Naive B cell (primary cell): Measurements from ENCODE around the gene COX20. TPM values are rescaled to one million over a fixed set of nuclear protein-coding genes. Genes with fewer than 3 reads are reported as not detected.

ENCODE experiments used
- ATAC-seq, 2 donors: fragments of 150-1000 bp; cut with Tn5 transposase; 2 replicates each; pipeline ENCODE4 v1.10.0; 2021; ENCODE audit warnings: low read depth in 2 of 2, mild to moderate bottlenecking in 2 of 2, moderate library complexity in 2 of 2
- DNase-seq: peaks from one replicate; pipeline ENCODE4 v3.0.0; 2022
- H3K27ac Mint-ChIP-seq, 6 donors: one replicate each; pipeline ENCODE4 v1.8.0; 2020 to 2022; ENCODE audit warnings: mild to moderate bottlenecking in 6 of 6, mixed read lengths in 6 of 6, moderate library complexity in 5 of 6, inconsistent platforms in 2 of 6
- H3K27me3 Mint-ChIP-seq, 3 donors: one replicate each; pipeline ENCODE4 v1.8.0; 2021 to 2022; ENCODE audit warnings: mixed read lengths in 3 of 3, mild to moderate bottlenecking in 1 of 3
- H3K36me3 Mint-ChIP-seq, 2 donors: one replicate each; pipeline ENCODE4 v1.8.0; 2020 to 2022; ENCODE audit warnings: mixed read lengths in 2 of 2, inconsistent platforms in 1 of 2, mild to moderate bottlenecking in 1 of 2
- H3K4me1 Mint-ChIP-seq, 3 donors: one replicate each; pipeline ENCODE4 v1.8.0; 2020 to 2022; ENCODE audit warnings: mixed read lengths in 3 of 3, inconsistent platforms in 1 of 3, mild to moderate bottlenecking in 1 of 3, moderate library complexity in 1 of 3
- H3K4me3 Mint-ChIP-seq, 8 donors: one replicate each; pipeline ENCODE4 v1.8.0; 2020 to 2022; ENCODE audit warnings: mild to moderate bottlenecking in 8 of 8, mixed read lengths in 8 of 8, moderate library complexity in 8 of 8, inconsistent platforms in 2 of 8
- H3K9me3 Mint-ChIP-seq, 7 donors: one replicate each; pipeline ENCODE4 v1.8.0; 2020 to 2022; ENCODE audit warnings: mixed read lengths in 7 of 7, mild to moderate bottlenecking in 5 of 7, inconsistent platforms in 2 of 7, moderate library complexity in 1 of 7
- polyA plus RNA-seq, 6 donors: library from polyadenylated mRNA; unstranded; fragments of 300-500 nt; fragmentation: Illumina TruSeq; gene quantifications; one replicate each; pipeline ENCODE4 v1.2.3, GENCODE V29; 2021; ENCODE audit warnings: low read depth in 6 of 6

The COX20 gene
- polyA plus RNA-seq, 6 donors from 2014 or later: 33.5 to 70.9 (median 49.7) TPM

- Mint-ChIP-seq H3K27me3 (no peaks in the 10 kb centered on the region), H3K36me3 (peaks cover 12% of the 10 kb centered on the region in 2 donors), H3K4me1 (peaks cover 29 to 50% (median 46%) of the 10 kb centered on the region in 3 donors), H3K9me3 (no peaks in the 10 kb centered on the region), H3K27ac (peak overlapping the region; percentile 97 to 100 (median 99)), H3K4me3 (peak overlapping the region; percentile 92 to 100 (median 98))
- peak; percentile 53 for DNase-seq
- ATAC-seq: peak; percentile 8 to 26
Observed at GRCh38 chr1:244833734-244834542, 1.5 kb upstream of the COX20 start.

DNA sequence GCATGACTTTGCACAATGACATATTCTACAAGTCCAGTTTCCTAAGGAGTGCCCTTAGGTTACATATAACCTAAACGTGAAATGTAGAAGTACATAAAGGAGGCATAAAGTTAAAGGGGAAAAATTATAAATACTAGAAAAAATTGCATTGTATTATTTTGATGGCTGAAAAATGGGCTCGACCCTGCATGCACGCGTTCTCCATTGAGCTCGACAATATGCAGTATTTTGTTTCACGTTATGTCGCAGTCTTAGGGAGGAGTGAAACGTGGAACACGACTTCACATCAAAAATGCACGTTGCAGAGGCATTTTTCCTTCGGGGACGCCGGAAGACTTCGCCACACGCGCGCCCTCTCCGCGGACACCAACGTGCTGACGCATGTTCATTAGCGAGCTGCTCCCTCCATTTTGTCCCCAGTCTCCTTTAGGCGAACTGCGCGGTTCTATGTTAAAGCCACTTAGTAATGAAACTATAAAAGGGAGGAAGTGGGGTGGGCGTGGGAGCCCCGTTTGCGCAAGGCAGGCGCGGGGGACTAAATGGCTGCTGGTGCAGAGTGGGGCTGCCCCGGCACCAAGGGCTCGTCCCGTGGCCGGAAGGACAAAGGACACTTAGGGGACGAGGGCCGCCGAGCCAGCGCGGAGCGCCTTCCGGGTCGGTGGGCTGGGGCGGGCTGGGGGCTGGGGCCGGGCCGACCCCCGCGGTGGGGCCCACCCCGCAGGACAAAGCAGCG is 749 bp upstream of the COX20 start:
- no peaks in the 10 kb centered on the region for H3K27me3 Mint-ChIP-seq
- no peaks in the 10 kb centered on the region for H3K9me3 Mint-ChIP-seq
- peak overlapping the region; percentile 92 to 100 (median 98) for H3K4me3 Mint-ChIP-seq
- peaks cover 31 to 55% (median 53%) of the 10 kb centered on the region in 3 donors for H3K4me1 Mint-ChIP-seq
- ATAC-seq (peak; percentile 77 to 79), DNase-seq (peak; percentile 94)
- H3K36me3 Mint-ChIP-seq: peaks cover 12 to 17% of the 10 kb centered on the region in 2 donors
- H3K27ac Mint-ChIP-seq: peak overlapping the region; percentile 97 to 100 (median 99)

DNA sequence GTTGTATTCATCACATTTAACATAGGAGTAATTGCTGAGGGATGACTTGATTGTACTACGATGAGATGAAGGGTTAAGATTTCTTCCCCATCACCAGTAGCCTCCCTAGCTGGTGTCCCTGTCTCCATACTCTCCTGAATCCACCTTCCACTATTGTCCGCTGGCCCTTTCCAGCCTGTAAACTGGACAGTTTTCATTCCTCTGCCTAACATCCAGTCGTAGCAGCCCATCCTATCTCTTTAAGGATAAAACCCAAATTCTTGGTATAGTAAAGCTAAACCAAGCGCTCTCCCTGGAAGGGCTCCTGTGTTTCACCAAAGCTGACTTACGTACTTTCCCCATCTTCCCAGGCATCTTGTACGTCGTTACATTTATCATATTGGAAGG is 670 bp downstream of the COX20 start:
- Mint-ChIP-seq H3K4me3 (peak overlapping the region; percentile 92 to 100 (median 98)), H3K27me3 (no peaks in the 10 kb centered on the region), H3K4me1 (peaks cover 32 to 64% (median 59%) of the 10 kb centered on the region in 3 donors), H3K9me3 (no peaks in the 10 kb centered on the region), H3K36me3 (peaks cover 12 to 18% of the 10 kb centered on the region in 2 donors), H3K27ac (peak overlapping the region; percentile 81 to 100 (median 98))
- no peak for DNase-seq
- ATAC-seq: no peak

- no peak for DNase-seq
- ATAC-seq: no peak
- H3K27ac Mint-ChIP-seq: peak overlapping the region; percentile 81 to 100 (median 98)
- H3K27me3 Mint-ChIP-seq: no peaks in the 10 kb centered on the region
- H3K36me3 Mint-ChIP-seq: peaks cover 12 to 18% of the 10 kb centered on the region in 2 donors
- peaks cover 32 to 61% (median 55%) of the 10 kb centered on the region in 3 donors for H3K4me1 Mint-ChIP-seq
- H3K4me3 Mint-ChIP-seq: peak overlapping the region; percentile 92 to 100 (median 98)
- H3K9me3 Mint-ChIP-seq: no peaks in the 10 kb centered on the region
Observed at GRCh38 chr1:244836584-244836983, 1.1 kb downstream of the COX20 start.

DNA sequence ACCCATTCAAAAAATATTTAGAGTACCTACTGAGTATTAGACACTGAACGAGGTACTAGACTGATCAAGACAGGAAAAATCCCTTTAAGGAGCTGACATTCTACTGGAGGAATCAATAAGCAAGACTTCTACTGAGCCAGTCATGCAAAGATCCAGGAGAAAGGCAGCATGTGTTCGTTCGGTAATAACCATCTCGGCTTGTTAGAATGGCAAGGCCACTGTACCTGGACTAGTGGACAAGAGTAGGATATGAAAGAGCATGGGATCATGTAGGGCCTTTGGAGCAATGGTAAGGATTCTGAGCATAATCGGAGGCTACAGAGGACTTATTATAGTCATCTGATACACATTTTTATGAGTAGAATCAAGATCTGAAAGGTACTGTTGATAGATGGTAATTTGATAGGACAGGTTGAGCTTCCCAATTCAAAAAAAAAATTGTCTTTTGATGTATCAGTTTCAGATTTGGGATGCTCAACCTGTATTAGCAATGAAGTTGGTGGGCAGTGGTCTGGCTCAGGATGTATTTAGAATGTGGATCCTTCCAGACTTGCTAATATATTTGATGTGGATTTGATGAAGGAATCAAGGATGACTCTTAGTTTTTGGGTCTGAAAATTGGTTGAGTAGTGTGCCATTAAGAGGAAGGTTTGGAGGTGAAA is 2.3 kb downstream of the COX20 start:
- H3K27me3 Mint-ChIP-seq: no peaks in the 10 kb centered on the region
- no peaks in the 10 kb centered on the region for H3K9me3 Mint-ChIP-seq
- peak overlapping the region in 4 of 8 donors; percentile 4 to 100 (median 36) for H3K4me3 Mint-ChIP-seq
- H3K27ac Mint-ChIP-seq: peak overlapping the region; percentile 27 to 100 (median 75)
- peaks cover 12 to 18% of the 10 kb centered on the region in 2 donors for H3K36me3 Mint-ChIP-seq
- DNase-seq (no peak), ATAC-seq (no peak)
- H3K4me1 Mint-ChIP-seq: peaks cover 32 to 61% (median 55%) of the 10 kb centered on the region in 3 donors

- Mint-ChIP-seq H3K27ac (peak overlapping the region in 5 of 6 donors; percentile 20 to 97 (median 40)), H3K36me3 (peaks cover 12 to 18% of the 10 kb centered on the region in 2 donors), H3K27me3 (no peaks in the 10 kb centered on the region), H3K4me3 (no peak overlapping the region), H3K9me3 (no peaks in the 10 kb centered on the region), H3K4me1 (peaks cover 27 to 53% (median 48%) of the 10 kb centered on the region in 3 donors)
- ATAC-seq: no peak
- DNase-seq: no peak
Observed at GRCh38 chr1:244839656-244840055, 4.2 kb downstream of the COX20 start.

GRCh38 chr1:244840219-244840794 is 4.8 kb downstream of the COX20 start:
- Mint-ChIP-seq H3K36me3 (peaks cover 16 to 18% of the 10 kb centered on the region in 2 donors), H3K27ac (peak overlapping the region; percentile 18 to 97 (median 62)), H3K4me1 (peaks cover 27 to 52% (median 48%) of the 10 kb centered on the region in 3 donors), H3K27me3 (no peaks in the 10 kb centered on the region), H3K4me3 (no peak overlapping the region), H3K9me3 (no peaks in the 10 kb centered on the region)
- DNase-seq: no peak
- ATAC-seq: no peak

DNA sequence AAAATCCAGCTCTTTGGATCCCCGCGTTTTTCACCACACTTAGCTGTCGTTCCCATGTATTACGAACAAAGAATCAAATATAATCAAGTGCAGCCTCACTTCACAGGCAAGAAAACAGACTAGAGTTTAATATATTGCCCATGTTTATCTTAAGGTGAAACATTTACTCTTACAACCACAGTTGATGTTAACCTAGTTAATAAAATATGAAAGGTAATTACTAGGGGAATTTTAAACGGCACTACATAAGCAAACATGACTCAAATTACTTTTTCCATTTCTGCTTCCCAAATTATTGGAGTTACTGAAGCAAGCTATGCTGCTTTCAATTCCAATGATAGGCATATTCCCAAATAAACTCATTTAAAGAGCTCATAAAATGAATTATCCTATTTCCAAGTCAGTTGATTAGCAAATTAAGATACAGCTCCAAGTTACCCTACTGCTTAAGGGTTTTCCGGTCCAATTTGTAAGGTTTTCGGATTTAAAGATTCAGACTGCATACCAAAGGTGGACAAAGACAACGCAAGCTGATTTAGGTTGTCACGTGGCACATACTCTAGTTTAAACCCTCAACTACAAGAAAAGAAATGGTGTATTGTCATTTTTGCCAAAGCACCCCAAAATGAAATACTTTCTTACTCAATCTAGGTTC is 5.9 kb downstream of the COX20 start:
- Mint-ChIP-seq H3K36me3 (peaks cover 20 to 27% of the 10 kb centered on the region in 2 donors), H3K27ac (peak overlapping the region in 3 of 6 donors; percentile 74 to 97 (median 91)), H3K4me3 (no peak overlapping the region), H3K27me3 (no peaks in the 10 kb centered on the region), H3K9me3 (no peaks in the 10 kb centered on the region), H3K4me1 (peaks cover 22 to 47% (median 42%) of the 10 kb centered on the region in 3 donors)
- no peak for ATAC-seq
- DNase-seq: no peak

DNA sequence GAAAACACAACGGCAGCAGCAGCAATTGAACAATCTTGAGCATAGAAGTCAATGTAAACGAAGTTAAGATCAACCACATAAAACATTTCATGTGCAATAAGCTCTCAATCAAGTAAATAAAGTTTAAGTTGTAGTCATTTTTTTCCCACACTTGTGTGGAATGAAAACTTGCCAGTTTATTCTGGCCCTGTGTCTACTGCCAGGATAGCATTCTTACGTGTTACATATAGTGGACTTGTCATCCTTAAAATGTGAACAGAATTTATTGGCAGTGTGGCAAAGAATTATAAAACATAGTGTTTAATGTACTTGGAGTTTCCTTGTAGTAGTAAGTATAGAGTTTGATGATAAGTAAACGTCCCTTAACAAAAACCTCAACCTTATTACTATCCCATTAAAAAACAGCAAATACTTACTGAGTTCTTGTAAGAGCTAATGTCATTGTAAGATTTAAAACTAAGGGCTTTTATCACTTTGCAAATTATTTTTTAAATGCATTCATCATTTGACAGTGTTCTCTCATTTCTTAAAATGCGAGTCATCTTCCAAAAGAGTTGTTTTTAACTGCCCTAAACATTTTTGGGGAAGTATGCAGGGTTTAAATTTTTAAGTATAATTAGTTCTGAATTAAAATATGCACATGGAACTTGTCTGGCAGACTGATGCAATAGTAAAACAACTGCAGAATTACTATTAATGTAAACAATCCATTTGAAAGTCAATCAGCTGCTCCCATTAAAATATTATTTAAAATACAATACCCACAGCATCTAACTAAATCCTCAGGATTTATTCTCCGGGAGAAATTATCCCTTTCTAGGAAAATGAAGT is 7.9 kb downstream of the COX20 start:
- Mint-ChIP-seq H3K9me3 (no peaks in the 10 kb centered on the region), H3K27me3 (no peaks in the 10 kb centered on the region), H3K36me3 (peaks cover 19 to 24% of the 10 kb centered on the region in 2 donors), H3K27ac (no peak overlapping the region), H3K4me1 (peaks cover 14 to 27% (median 25%) of the 10 kb centered on the region in 3 donors), H3K4me3 (no peak overlapping the region)
- ATAC-seq: no peak
- DNase-seq: no peak

DNA sequence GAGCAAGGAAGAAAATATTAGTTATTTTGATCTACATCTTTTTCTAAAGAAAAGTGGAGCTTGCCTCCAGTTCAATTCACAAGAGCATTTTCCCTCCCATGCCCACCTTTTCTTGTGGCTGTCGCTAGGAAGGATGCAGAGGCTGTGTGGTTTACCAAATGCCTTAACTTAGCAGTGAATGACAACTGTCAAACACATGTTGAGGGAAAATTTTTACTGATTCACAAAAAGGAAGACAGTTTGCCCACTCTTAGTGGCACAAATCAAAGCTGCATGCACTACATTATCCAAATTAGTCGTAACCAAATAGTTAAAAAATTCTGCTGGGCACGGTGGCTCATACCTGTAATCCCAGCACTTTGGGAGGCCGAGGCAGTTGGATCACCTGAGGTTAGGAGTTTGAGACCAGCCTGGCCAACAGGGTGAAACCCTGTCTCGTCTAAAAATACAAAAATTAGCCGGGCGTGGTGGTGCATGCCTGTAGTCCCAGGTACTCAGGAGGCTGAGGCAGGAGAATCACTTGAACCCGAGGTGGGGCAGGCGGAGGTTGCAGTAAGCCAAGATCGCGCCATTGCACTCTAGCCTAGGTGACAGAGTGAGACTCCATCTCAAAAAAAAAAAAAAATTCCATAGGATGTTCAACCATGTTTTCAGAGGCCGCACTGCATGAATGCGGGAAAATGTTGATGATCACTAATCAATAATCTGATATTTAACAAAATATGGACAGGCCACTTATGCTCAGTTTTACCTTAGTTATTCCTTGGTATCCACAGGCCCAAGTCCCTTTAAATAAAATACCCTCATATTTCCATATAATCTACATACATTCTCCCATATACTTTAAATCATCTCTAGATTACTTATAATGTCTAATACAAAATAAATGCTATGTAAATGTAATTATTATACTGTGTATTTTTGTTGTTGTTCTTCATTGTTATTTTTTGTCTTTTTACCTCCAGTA is 9.0 kb downstream of the COX20 start:
- peak overlapping the region in 2 of 6 donors; percentile 33 to 60 for H3K27ac Mint-ChIP-seq
- no peak for DNase-seq
- H3K9me3 Mint-ChIP-seq: no peaks in the 10 kb centered on the region
- no peak for ATAC-seq
- H3K27me3 Mint-ChIP-seq: no peaks in the 10 kb centered on the region
- H3K4me1 Mint-ChIP-seq: peaks cover 11 to 17% (median 17%) of the 10 kb centered on the region in 3 donors
- H3K36me3 Mint-ChIP-seq: peaks cover 12 to 19% of the 10 kb centered on the region in 2 donors
- no peak overlapping the region for H3K4me3 Mint-ChIP-seq

GRCh38 chr1:244846653-244847052 is 11.2 kb downstream of the COX20 start:
- H3K4me1 Mint-ChIP-seq: peaks cover 5 to 8% (median 7%) of the 10 kb centered on the region in 3 donors
- ATAC-seq: no peak
- peak overlapping the region in 2 of 6 donors; percentile 28 to 53 for H3K27ac Mint-ChIP-seq
- H3K27me3 Mint-ChIP-seq: no peaks in the 10 kb centered on the region
- H3K9me3 Mint-ChIP-seq: no peaks in the 10 kb centered on the region
- no peak for DNase-seq
- H3K4me3 Mint-ChIP-seq: no peak overlapping the region
- peaks cover 8 to 19% of the 10 kb centered on the region in 2 donors for H3K36me3 Mint-ChIP-seq
